Pancreas (tissue), 10 donors: ENCODE results near the gene TMEM144. TPM values are rescaled to one million over a fixed set of nuclear protein-coding genes. Genes with fewer than 3 reads are reported as not detected.
"Not testable (repeated sequence)": the region's sequence is repeated elsewhere in the genome, so short reads cannot be mapped to it uniquely, and the experiment has no call there.

ENCODE experiments used
- ATAC-seq, 4 donors: fragments of 200-7000 bp; cut with Tn5 transposase; one replicate each; pipeline versions ENCODE4 v1.8.0 to v1.9.1; 2020; ENCODE audit warnings: mild to moderate bottlenecking in 4 of 4, moderate library complexity in 4 of 4
- DNase-seq, 6 donors: peaks; one replicate each; pipeline ENCODE4 v3.0.0-alpha.2; 2020
- FAIRE-seq: peaks from 2 replicates; lab custom pipeline; 2012; peaks lifted over from hg19 to GRCh38; lab: Jason Lieb, UNC
- H3K27ac ChIP-seq, 4 donors: fragments of 200-600 bp; sonication (generic); 1 replicate in 3 of 4; 2 replicates in 1 of 4; pipeline versions ENCODE4 v1.5.0 to v1.8.0; 2020
- H3K27me3 ChIP-seq, 4 donors: fragments of 200-600 bp; one replicate each; pipeline ENCODE4 v1.8.0; 2021
- H3K36me3 ChIP-seq, 3 donors: fragments of 200-600 bp; sonication (generic) in 1 of 3; one replicate each; pipeline versions ENCODE4 v1.5.0 to v1.8.0; 2020 to 2021
- H3K4me1 ChIP-seq, 3 donors: fragments of 200-600 bp; one replicate each; pipeline ENCODE4 v1.8.0; 2021
- H3K4me3 ChIP-seq, 4 donors: fragments of 200-600 bp; sonication (generic) in 2 of 4; one replicate each; pipeline versions ENCODE4 v1.5.0 to v1.8.0; 2020 to 2021
- H3K9me3 ChIP-seq, 4 donors: fragments of 200-600 bp; one replicate each; pipeline ENCODE4 v1.8.0; 2021
- CTCF ChIP-seq, 4 donors: fragments of 200-600 bp; sonication (generic) in 3 of 4; IDR thresholded peaks; one replicate each; pipeline versions ENCODE4 v1.5.0 to v1.8.0; 2021; ENCODE audit warnings: antibody characterized with exemption in 4 of 4
- WGBS, 2 donors: extraction: QIAGEN DNeasy Blood & Tissue Kit; methylation state at CpG; one replicate each; pipeline ENCODE4 v1.1.7; 2013; 5-methylcytosine and 5-hydroxymethylcytosine counted together
- intact Hi-C, 3 donors: fragments of 100-400 bp; cut with DNase I; formaldehyde crosslinking; loops; one replicate each; pipeline versions ENCODE4 v1.11.1 to v1.14.2; 2022
- polyA plus RNA-seq, 2 donors: library from polyadenylated mRNA; stranded (reverse); fragments of 200-250 nt; gene quantifications; one replicate each; pipeline ENCODE4 v1.2.3, GENCODE V29; 2013
- total RNA-seq, 6 donors: library from RNA; stranded (reverse); fragmentation: NEBNext Ultra II Directional in 4 of 6; extraction: Animal tissue kit (Norgen Biotek cat#: 25700) in 4 of 6; gene quantifications; one replicate each; pipeline versions ENCODE4 v1.2.1 to v1.2.4, GENCODE V29; 2021 to 2023
- donor health status: healthy with polysubstance abuse.
- donor health status: DM: no; HTN: no; CAD: no; lungs with moderate emphysema.
- donor health status: DM: no; HTN: no; CAD: no.
- donor health status: control.
- donor health status: control.
- donor health status: Bipolar disorder and iron deficiency.
- donor health status: DM: yes; HTN: yes; CAD: no.
- donor health status: DM: no; HTN: no; CAD: no.
- donor health status: DM: no; HTN: no; CAD: no.
- donor health status: DM: yes; HTN: yes; CAD: no.

TMEM144 gene
- total and polyA plus RNA-seq, 8 donors = 2.4 to 10.1 (median 7.2) TPM

- WGBS, 2 donors = 95 to 96% methylated on average over 8 of the region's 8 CpGs
- intact Hi-C loops = no loop called here
- Histone ChIP-seq H3K9me3 (no peaks in the 10 kb centered on the region), H3K27ac (no peak overlapping the region), H3K36me3 (no peaks in the 10 kb centered on the region), H3K4me3 (no peak overlapping the region), H3K27me3 (no peaks in the 10 kb centered on the region), H3K4me1 (peaks cover 0 to 4% (median 3%) of the 10 kb centered on the region in 3 donors)
- FAIRE-seq = no peak
- no peak for TF ChIP-seq CTCF (IDR thresholded peaks at IDR 0.05)
- no peak for ATAC-seq
- peak in 1 of 6 donors; percentile 19 for DNase-seq
Measured at GRCh38 chr4:158277558-158277957, 67.3 kb downstream of the TMEM144 start.

GRCh38 chr4:158279052-158279451 is 68.8 kb downstream of the TMEM144 start:
- ATAC-seq, H3K4me1 ChIP-seq, FAIRE-seq, H3K27ac ChIP-seq, DNase-seq, H3K4me3 ChIP-seq, H3K36me3 ChIP-seq, H3K27me3 ChIP-seq, H3K9me3 ChIP-seq, intact Hi-C loops: not testable (repeated sequence)
- WGBS, 2 donors = 84 to 94% methylated on average over 1 of the region's 1 CpG

- FAIRE-seq = no peak
- H3K9me3 ChIP-seq = no peaks in the 10 kb centered on the region
- H3K27ac ChIP-seq = no peak overlapping the region
- no peak for DNase-seq
- H3K4me1 ChIP-seq = no peaks in the 10 kb centered on the region
- intact Hi-C loops = no loop called here
- TF ChIP-seq CTCF (IDR thresholded peaks at IDR 0.05) = no peak
- H3K4me3 ChIP-seq = no peak overlapping the region
- H3K27me3 ChIP-seq = no peaks in the 10 kb centered on the region
- no peak for ATAC-seq
- H3K36me3 ChIP-seq = no peaks in the 10 kb centered on the region
- WGBS, 2 donors = 84 to 87% methylated on average over 5 of the region's 5 CpGs
Measured at GRCh38 chr4:158280856-158281255, 70.6 kb downstream of the TMEM144 start.

GRCh38 chr4:158282252-158282651 is 72.0 kb downstream of the TMEM144 start:
- ATAC-seq (no peak), DNase-seq (no peak), FAIRE-seq (no peak)
- Histone ChIP-seq H3K4me3 (no peak overlapping the region), H3K27ac (no peak overlapping the region), H3K4me1 (no peaks in the 10 kb centered on the region), H3K36me3 (no peaks in the 10 kb centered on the region), H3K27me3 (no peaks in the 10 kb centered on the region), H3K9me3 (no peaks in the 10 kb centered on the region)
- intact Hi-C loops = no loop called here
- WGBS, 2 donors = 81% methylated on average over 3 of the region's 3 CpGs
- no peak for TF ChIP-seq CTCF (IDR thresholded peaks at IDR 0.05)

GRCh38 chr4:158285429-158286216 is 75.3 kb downstream of the TMEM144 start:
- Histone ChIP-seq H3K36me3 (no peaks in the 10 kb centered on the region), H3K27ac (no peak overlapping the region), H3K4me1 (no peaks in the 10 kb centered on the region), H3K9me3 (no peaks in the 10 kb centered on the region), H3K4me3 (no peak overlapping the region), H3K27me3 (no peaks in the 10 kb centered on the region)
- DNase-seq (no peak), ATAC-seq (no peak), FAIRE-seq (no peak)
- intact Hi-C loops = no loop called here
- TF ChIP-seq CTCF (IDR thresholded peaks at IDR 0.05) = no peak
- WGBS, 2 donors = 92% methylated on average over 6 of the region's 6 CpGs
